Measurements from ENCODE around the gene RAD9A. TPM values are rescaled to one million over a fixed set of nuclear protein-coding genes. Genes with fewer than 3 reads are reported as not detected.

Gene RAD9A
- total and polyA plus RNA-seq, 2 donors (not counting 1 experiment from before 2014, with no cell fraction given): 3.5 to 3.8 TPM

DNA sequence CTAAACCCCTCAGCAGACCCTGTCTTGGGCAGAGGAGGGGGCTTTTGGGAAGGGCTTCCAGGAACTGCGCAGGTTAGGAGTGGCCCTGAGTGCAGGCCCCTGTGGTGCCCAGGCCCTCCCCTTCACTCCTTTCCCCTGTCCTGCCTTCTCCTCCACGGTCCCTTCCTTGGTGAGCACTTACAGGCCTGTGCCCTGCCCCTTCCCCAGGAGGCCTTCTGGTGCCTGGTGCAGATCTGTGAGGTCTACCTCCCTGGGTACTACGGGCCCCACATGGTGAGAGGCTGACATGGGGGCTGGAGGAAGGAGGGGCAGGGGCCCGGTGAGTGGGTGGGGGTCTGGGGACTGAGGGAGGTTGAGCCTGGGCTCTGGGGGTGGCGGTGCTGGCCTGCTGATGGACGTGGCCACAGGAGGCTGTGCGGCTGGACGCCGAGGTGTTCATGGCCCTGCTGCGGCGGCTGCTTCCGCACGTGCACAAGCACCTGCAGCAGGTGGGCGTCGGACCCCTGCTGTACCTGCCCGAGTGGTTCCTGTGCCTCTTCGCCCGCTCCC, 14.7 kb downstream of the RAD9A start:
- TF ChIP-seq EZH2 (IDR thresholded peaks at IDR 0.05; ENCODE audit: low read length, missing control alignments): no peak
- TF ChIP-seq, protein P1, sequence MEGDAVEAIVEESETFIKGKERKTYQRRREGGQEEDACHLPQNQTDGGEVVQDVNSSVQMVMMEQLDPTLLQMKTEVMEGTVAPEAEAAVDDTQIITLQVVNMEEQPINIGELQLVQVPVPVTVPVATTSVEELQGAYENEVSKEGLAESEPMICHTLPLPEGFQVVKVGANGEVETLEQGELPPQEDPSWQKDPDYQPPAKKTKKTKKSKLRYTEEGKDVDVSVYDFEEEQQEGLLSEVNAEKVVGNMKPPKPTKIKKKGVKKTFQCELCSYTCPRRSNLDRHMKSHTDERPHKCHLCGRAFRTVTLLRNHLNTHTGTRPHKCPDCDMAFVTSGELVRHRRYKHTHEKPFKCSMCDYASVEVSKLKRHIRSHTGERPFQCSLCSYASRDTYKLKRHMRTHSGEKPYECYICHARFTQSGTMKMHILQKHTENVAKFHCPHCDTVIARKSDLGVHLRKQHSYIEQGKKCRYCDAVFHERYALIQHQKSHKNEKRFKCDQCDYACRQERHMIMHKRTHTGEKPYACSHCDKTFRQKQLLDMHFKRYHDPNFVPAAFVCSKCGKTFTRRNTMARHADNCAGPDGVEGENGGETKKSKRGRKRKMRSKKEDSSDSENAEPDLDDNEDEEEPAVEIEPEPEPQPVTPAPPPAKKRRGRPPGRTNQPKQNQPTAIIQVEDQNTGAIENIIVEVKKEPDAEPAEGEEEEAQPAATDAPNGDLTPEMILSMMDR (conservative IDR thresholded peaks at IDR 0.05 in 1 of 2, IDR thresholded peaks at IDR 0.05 in 1 of 2; ENCODE audit: low read depth in 1 of 2, low read length in 2 of 2): no peak
- H3K27ac ChIP-seq (ENCODE audit: insufficient read depth, low read length): no peak overlapping the region
- H3K79me2 ChIP-seq (ENCODE audit: control insufficient read depth, insufficient read depth, low read length): no peaks in the 10 kb centered on the region
- no peak overlapping the region for H3K4me3 ChIP-seq (replicated peaks in 1 of 4; ENCODE audit: control extremely low read depth in 1 of 4, insufficient read depth in 1 of 4, low read depth in 3 of 4, low read length in 4 of 4)
- no peak overlapping the region for H2AFZ ChIP-seq (ENCODE audit: low read length)
- no peak for DNase-seq (ENCODE audit: low read depth in 2 of 2)
- H3K9ac ChIP-seq (ENCODE audit: insufficient read depth, low read length): no peak overlapping the region
- no peaks in the 10 kb centered on the region for H3K9me3 ChIP-seq (ENCODE audit: control insufficient read depth, insufficient read depth, low read depth, low read length)
- H3K4me2 ChIP-seq (ENCODE audit: extremely low read depth, insufficient read depth, low read length): no peak overlapping the region
- H3K27me3 ChIP-seq (ENCODE audit: control insufficient read depth, insufficient read depth, low read length): peaks cover 16% of the 10 kb centered on the region
- no peaks in the 10 kb centered on the region for H3K4me1 ChIP-seq (ENCODE audit: control insufficient read depth, extremely low read depth, insufficient read depth, low read length)
- no peaks in the 10 kb centered on the region for H4K20me1 ChIP-seq (ENCODE audit: control insufficient read depth, extremely low read depth, insufficient read depth, low read length)
- H3K36me3 ChIP-seq (ENCODE audit: control insufficient read depth, insufficient read depth, low read length): no peaks in the 10 kb centered on the region

- TF ChIP-seq EZH2 (IDR thresholded peaks at IDR 0.05; ENCODE audit: low read length, missing control alignments): no peak
- TF ChIP-seq, protein P1 (conservative IDR thresholded peaks at IDR 0.05 in 1 of 2, IDR thresholded peaks at IDR 0.05 in 1 of 2; ENCODE audit: low read depth in 1 of 2, low read length in 2 of 2): no peak
- no peaks in the 10 kb centered on the region for H3K4me1 ChIP-seq (ENCODE audit: control insufficient read depth, extremely low read depth, insufficient read depth, low read length)
- no peaks in the 10 kb centered on the region for H3K9me3 ChIP-seq (ENCODE audit: control insufficient read depth, insufficient read depth, low read depth, low read length)
- H3K27me3 ChIP-seq (ENCODE audit: control insufficient read depth, insufficient read depth, low read length): peaks cover 21% of the 10 kb centered on the region
- H3K36me3 ChIP-seq (ENCODE audit: control insufficient read depth, insufficient read depth, low read length): no peaks in the 10 kb centered on the region
- H4K20me1 ChIP-seq (ENCODE audit: control insufficient read depth, extremely low read depth, insufficient read depth, low read length): no peaks in the 10 kb centered on the region
- no peaks in the 10 kb centered on the region for H3K79me2 ChIP-seq (ENCODE audit: control insufficient read depth, insufficient read depth, low read length)
- DNase-seq (ENCODE audit: low read depth in 2 of 2): no peak
- H2AFZ ChIP-seq (ENCODE audit: low read length): no peak overlapping the region
- H3K9ac ChIP-seq (ENCODE audit: insufficient read depth, low read length): no peak overlapping the region
- H3K27ac ChIP-seq (ENCODE audit: insufficient read depth, low read length): no peak overlapping the region
- H3K4me2 ChIP-seq (ENCODE audit: extremely low read depth, insufficient read depth, low read length): no peak overlapping the region
- H3K4me3 ChIP-seq (replicated peaks in 1 of 4; ENCODE audit: control extremely low read depth in 1 of 4, insufficient read depth in 1 of 4, low read depth in 3 of 4, low read length in 4 of 4): no peak overlapping the region
Observed at GRCh38 chr11:67406969-67407687, 15.3 kb downstream of the RAD9A start.

DNA sequence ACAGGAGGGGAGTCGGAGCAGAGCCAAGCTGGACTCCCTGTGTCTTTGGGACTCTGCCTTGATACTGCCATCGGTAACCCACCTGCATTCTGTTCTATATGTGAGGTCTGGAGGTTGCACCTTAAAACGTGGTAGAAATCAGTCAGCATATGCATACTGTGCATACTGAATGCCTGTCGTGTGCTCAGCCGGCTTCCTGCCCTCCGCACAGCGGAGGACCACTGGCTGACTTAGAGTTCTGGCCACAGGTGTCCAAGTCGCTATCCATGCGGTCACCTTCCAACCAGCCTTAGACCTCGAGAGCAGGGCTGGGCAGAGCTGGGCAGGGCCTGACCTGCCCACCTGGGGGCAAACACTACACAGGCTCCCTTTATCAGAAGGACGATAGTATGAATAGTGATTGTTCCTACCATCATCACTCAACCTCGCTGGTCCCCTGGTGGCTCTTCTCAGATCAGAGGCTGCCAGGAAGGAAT, 15.9 kb downstream of the RAD9A start:
- Histone ChIP-seq H3K36me3 (ENCODE audit: control insufficient read depth, insufficient read depth, low read length) (no peaks in the 10 kb centered on the region), H3K27ac (ENCODE audit: insufficient read depth, low read length) (no peak overlapping the region), H3K9me3 (ENCODE audit: control insufficient read depth, insufficient read depth, low read depth, low read length) (no peaks in the 10 kb centered on the region), H3K4me1 (ENCODE audit: control insufficient read depth, extremely low read depth, insufficient read depth, low read length) (no peaks in the 10 kb centered on the region), H4K20me1 (ENCODE audit: control insufficient read depth, extremely low read depth, insufficient read depth, low read length) (no peaks in the 10 kb centered on the region), H2AFZ (ENCODE audit: low read length) (no peak overlapping the region), H3K9ac (ENCODE audit: insufficient read depth, low read length) (no peak overlapping the region), H3K4me2 (ENCODE audit: extremely low read depth, insufficient read depth, low read length) (no peak overlapping the region), H3K27me3 (ENCODE audit: control insufficient read depth, insufficient read depth, low read length) (peaks cover 21% of the 10 kb centered on the region), H3K79me2 (ENCODE audit: control insufficient read depth, insufficient read depth, low read length) (no peaks in the 10 kb centered on the region), H3K4me3 (replicated peaks in 1 of 4; ENCODE audit: control extremely low read depth in 1 of 4, insufficient read depth in 1 of 4, low read depth in 3 of 4, low read length in 4 of 4) (no peak overlapping the region)
- TF ChIP-seq, protein P1 (conservative IDR thresholded peaks at IDR 0.05 in 1 of 2, IDR thresholded peaks at IDR 0.05 in 1 of 2; ENCODE audit: low read depth in 1 of 2, low read length in 2 of 2): no peak
- peak; percentile 77 for TF ChIP-seq EZH2 (IDR thresholded peaks at IDR 0.05; ENCODE audit: low read length, missing control alignments)
- no peak for DNase-seq (ENCODE audit: low read depth in 2 of 2)

Measured in fibroblast of lung (primary cell).